ENCODE data around the gene MARCO. TPM values are rescaled to one million over a fixed set of nuclear protein-coding genes. Genes with fewer than 3 reads are reported as not detected.

The MARCO gene
- total and polyA plus RNA-seq, 2 donors = 4.2 to 31.0 TPM

DNA sequence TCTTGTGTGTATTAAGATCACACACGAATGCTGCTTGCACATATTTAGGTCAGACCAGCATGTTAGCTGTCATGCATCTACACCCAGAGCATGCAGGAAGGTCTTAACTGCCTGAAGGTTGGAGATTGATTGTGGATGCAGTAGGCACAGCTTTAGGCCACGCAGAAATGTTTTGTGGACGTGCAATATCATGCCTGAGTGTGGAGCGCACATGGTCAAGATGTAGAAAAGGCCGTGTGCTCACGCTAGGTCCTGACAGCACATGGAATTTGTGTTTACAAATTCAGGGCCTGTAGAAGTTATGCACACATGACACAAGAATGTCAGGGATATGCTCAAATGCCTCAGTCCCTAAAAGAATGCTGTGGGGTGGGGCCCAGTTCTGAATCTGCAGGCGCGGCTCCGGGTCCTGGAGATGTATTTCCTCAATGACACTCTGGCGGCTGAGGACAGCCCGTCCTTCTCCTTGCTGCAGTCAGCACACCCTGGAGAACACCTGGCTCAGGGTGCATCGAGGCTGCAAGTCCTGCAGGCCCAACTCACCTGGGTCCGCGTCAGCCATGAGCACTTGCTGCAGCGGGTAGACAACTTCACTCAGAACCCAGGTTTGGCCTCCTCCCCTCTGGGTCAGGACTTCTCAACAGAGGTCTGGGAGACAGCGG, 27.9 kb downstream of the MARCO start:
- no peaks in the 10 kb centered on the region for H3K4me1 ChIP-seq (ENCODE audit: control insufficient read depth in 2 of 2, insufficient read depth in 2 of 2, low read length in 2 of 2)
- H3K4me3 ChIP-seq (ENCODE audit: low read length in 2 of 2) = no peak overlapping the region
- H3K9me3 ChIP-seq (ENCODE audit: control insufficient read depth in 2 of 2, insufficient read depth in 1 of 2, low read length in 1 of 2) = no peaks in the 10 kb centered on the region
- WGBS = 93% methylated on average over 16 of the region's 16 CpGs
- no peaks in the 10 kb centered on the region for H3K36me3 ChIP-seq (ENCODE audit: control insufficient read depth in 2 of 2, insufficient read depth in 2 of 2, low read length in 1 of 2)
- H3K27ac ChIP-seq (ENCODE audit: low read depth in 1 of 2, low read length in 1 of 2) = no peak overlapping the region
- no peak for DNase-seq (ENCODE audit: low read depth in 6 of 9, low spot score in 9 of 9)
- H3K27me3 ChIP-seq (ENCODE audit: control insufficient read depth in 2 of 2, insufficient read depth in 1 of 2, low read length in 1 of 2) = no peaks in the 10 kb centered on the region

DNA sequence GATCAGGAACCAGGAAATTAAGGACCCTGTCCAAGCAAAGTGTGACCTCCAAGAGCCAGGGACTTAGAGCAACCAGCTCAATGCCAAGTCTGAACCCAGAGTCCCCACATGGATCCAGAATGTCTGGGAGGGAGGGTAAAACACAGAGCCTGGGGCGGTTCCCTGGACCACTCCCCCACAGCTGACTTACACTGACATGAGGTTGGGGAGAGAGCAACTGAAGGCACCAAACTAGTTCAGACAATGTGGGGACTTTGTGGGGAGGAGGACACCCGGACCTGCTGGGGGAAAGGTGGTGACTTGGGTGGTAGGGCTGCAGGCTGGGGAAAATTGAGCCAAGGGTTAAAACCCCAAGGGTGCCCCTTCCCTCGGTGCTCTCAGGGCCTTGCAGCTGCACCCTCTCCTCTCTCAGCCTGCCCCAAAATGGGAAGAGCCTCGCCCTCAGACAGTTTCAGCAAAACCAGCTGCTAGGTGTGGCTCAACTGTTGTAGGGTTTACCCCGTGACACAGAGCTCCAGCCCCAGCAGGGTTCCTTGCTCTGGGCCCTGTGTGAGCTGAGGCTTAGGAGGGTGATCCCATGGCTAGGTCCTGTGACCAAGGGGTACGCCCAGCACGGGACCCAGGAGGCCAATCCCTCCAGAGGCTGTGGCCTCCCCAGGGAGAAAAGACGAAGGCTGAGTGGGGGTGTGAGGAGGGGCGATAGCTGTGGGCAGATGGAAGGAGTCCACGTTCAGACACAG, 28.6 kb downstream of the MARCO start:
- WGBS = 76% methylated on average over 10 of the region's 10 CpGs

DNA sequence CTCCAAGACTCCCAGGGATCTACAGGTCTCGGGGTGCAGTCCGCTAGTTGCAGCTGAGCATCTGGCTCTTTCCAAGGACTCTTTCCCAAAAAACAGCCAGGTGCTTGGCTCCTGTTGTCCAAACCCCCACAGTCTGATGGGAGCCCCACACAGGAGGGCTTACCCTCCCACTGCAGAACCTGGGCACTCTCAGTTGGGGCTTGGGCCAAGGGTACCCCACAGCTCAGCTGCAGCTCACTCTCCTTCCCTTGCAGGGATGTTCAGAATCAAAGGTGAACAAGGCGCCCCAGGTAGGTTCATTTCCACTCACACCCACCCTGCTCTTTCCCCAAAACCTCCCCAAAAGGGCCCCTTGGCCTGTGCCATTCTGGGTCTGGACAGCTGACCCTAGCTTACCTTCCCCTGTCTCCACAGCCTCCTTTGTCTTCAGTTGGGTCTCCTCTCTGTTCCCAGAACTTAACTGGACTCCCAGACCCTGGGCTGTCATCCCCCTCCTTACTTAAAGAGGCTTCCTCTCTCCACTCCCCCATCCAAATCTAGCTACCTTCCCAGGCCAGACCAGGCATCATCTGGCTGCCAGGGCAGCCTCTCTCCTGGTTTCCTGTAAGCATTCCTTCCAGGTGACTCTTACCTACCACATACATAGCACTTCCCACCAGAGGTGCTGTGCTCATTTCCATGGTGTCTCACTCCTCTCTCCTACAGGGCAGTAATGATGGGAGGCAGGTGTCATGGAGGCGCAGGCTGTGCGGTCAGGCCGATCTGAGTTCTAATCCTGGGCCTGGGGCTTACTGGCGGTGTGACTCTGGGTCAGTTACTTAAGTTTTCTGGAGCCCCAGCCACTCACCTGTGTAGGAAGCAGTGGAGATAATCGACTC, 29.5 kb downstream of the MARCO start:
- 90% methylated on average over 8 of the region's 8 CpGs for WGBS
- no peaks in the 10 kb centered on the region for H3K9me3 ChIP-seq (ENCODE audit: control insufficient read depth in 2 of 2, insufficient read depth in 1 of 2, low read length in 1 of 2)
- DNase-seq (ENCODE audit: low read depth in 6 of 9, low spot score in 9 of 9) = no peak
- no peaks in the 10 kb centered on the region for H3K4me1 ChIP-seq (ENCODE audit: control insufficient read depth in 2 of 2, insufficient read depth in 2 of 2, low read length in 2 of 2)
- H3K36me3 ChIP-seq (ENCODE audit: control insufficient read depth in 2 of 2, insufficient read depth in 2 of 2, low read length in 1 of 2) = no peaks in the 10 kb centered on the region
- H3K27me3 ChIP-seq (ENCODE audit: control insufficient read depth in 2 of 2, insufficient read depth in 1 of 2, low read length in 1 of 2) = no peaks in the 10 kb centered on the region
- no peak overlapping the region for H3K4me3 ChIP-seq (ENCODE audit: low read length in 2 of 2)
- no peak overlapping the region for H3K27ac ChIP-seq (ENCODE audit: low read depth in 1 of 2, low read length in 1 of 2)

More for the DNA sequence above, 28.6 kb downstream of the MARCO start:
- DNase-seq (ENCODE audit: low read depth in 6 of 9, low spot score in 9 of 9) = no peak
- Histone ChIP-seq H3K9me3 (ENCODE audit: control insufficient read depth in 2 of 2, insufficient read depth in 1 of 2, low read length in 1 of 2) (no peaks in the 10 kb centered on the region), H3K27ac (ENCODE audit: low read depth in 1 of 2, low read length in 1 of 2) (no peak overlapping the region), H3K4me3 (ENCODE audit: low read length in 2 of 2) (no peak overlapping the region), H3K36me3 (ENCODE audit: control insufficient read depth in 2 of 2, insufficient read depth in 2 of 2, low read length in 1 of 2) (no peaks in the 10 kb centered on the region), H3K27me3 (ENCODE audit: control insufficient read depth in 2 of 2, insufficient read depth in 1 of 2, low read length in 1 of 2) (no peaks in the 10 kb centered on the region), H3K4me1 (ENCODE audit: control insufficient read depth in 2 of 2, insufficient read depth in 2 of 2, low read length in 2 of 2) (no peaks in the 10 kb centered on the region)

DNA sequence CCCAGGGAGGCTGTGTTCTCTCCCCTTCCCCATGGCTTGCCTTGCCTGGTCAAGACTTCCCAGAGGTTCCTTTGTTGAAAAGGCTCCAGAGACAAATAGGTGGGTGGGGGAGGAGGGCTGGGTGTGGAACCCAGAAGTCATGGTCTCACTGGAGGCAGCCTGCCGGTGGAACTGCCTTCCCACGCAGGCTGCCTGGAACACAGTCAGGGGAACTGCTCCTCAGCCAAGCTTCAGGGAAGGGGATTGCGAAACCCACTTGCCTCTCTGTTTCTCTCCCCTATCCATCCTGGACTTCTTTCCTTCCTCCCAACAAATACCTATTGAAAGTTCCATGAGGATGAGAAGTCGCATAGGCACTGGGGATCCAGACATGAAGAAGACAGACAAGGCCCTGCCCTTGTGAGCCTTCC, 31.6 kb downstream of the MARCO start:
- Histone ChIP-seq H3K27ac (ENCODE audit: low read depth in 1 of 2, low read length in 1 of 2) (no peak overlapping the region), H3K36me3 (ENCODE audit: control insufficient read depth in 2 of 2, insufficient read depth in 2 of 2, low read length in 1 of 2) (no peaks in the 10 kb centered on the region), H3K9me3 (ENCODE audit: control insufficient read depth in 2 of 2, insufficient read depth in 1 of 2, low read length in 1 of 2) (no peaks in the 10 kb centered on the region), H3K4me3 (ENCODE audit: low read length in 2 of 2) (no peak overlapping the region), H3K27me3 (ENCODE audit: control insufficient read depth in 2 of 2, insufficient read depth in 1 of 2, low read length in 1 of 2) (no peaks in the 10 kb centered on the region), H3K4me1 (ENCODE audit: control insufficient read depth in 2 of 2, insufficient read depth in 2 of 2, low read length in 2 of 2) (no peaks in the 10 kb centered on the region)
- 76% methylated on average over 4 of the region's 4 CpGs for WGBS
- DNase-seq (ENCODE audit: low read depth in 6 of 9, low spot score in 9 of 9) = no peak

DNA sequence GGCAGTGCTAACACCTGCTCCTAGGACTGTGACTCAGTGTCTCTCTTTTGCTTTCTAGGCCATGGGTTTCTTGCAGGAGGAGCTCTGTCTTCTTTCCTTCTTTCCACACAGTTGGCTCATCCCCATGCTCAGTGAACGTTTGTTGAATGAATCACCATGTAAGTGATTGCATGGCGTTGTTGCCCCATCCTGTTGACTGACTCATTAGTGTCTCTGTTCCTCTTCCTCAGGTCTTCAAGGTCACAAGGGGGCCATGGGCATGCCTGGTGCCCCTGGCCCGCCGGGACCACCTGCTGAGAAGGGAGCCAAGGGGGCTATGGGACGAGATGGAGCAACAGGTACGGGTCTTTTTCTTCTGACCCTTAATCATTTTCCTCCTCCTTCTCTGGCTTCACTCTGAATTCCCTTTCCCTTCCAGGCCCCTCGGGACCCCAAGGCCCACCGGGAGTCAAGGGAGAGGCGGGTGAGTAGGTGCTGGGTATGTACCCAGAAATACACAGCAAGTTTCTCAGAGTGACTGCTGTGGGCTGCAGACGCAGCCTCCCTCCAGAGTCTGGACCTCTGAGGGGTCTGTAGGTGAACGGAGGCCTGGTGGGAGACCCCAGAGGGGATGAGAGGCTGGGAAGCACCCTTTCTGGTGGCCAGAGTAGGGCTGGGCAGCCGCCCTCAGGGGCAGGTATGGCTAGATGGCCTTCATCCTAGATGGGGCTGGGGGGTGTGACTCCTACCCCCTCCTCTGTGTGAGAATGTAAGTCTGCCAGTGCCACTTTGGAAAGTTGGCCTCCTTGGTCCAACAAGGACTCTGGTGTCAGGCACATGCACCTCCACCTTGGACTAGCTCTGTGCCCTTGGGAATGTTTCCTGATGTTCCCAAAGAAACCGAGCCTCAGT, 32.4 kb downstream of the MARCO start:
- WGBS = 85% methylated on average over 13 of the region's 13 CpGs
- H3K27ac ChIP-seq (ENCODE audit: low read depth in 1 of 2, low read length in 1 of 2) = no peak overlapping the region
- no peak overlapping the region for H3K4me3 ChIP-seq (ENCODE audit: low read length in 2 of 2)
- H3K36me3 ChIP-seq (ENCODE audit: control insufficient read depth in 2 of 2, insufficient read depth in 2 of 2, low read length in 1 of 2) = no peaks in the 10 kb centered on the region
- H3K4me1 ChIP-seq (ENCODE audit: control insufficient read depth in 2 of 2, insufficient read depth in 2 of 2, low read length in 2 of 2) = no peaks in the 10 kb centered on the region
- no peak for DNase-seq (ENCODE audit: low read depth in 6 of 9, low spot score in 9 of 9)
- H3K27me3 ChIP-seq (ENCODE audit: control insufficient read depth in 2 of 2, insufficient read depth in 1 of 2, low read length in 1 of 2) = no peaks in the 10 kb centered on the region
- H3K9me3 ChIP-seq (ENCODE audit: control insufficient read depth in 2 of 2, insufficient read depth in 1 of 2, low read length in 1 of 2) = no peaks in the 10 kb centered on the region

DNA sequence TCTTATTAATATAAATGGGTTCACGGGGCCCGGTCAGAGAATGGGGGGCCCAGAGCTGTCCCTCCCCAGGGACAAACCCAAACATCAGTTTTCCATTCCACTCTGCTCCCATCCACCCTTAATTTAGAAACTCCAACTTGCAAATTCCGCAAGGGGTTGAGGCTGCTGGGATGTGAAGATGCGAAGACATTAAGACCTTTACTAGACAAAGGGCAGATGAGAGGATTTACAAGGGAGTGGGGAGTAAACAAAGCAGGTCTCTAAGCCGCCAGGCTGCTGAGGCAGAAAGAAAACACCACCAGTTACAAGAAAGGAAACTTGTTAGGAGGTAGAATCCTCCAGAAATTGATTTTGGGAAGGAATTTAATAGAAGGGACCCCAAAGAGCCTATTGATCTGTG, 33.1 kb downstream of the MARCO start:
- Histone ChIP-seq H3K4me1 (ENCODE audit: control insufficient read depth in 2 of 2, insufficient read depth in 2 of 2, low read length in 2 of 2) (no peaks in the 10 kb centered on the region), H3K4me3 (ENCODE audit: low read length in 2 of 2) (no peak overlapping the region), H3K36me3 (ENCODE audit: control insufficient read depth in 2 of 2, insufficient read depth in 2 of 2, low read length in 1 of 2) (no peaks in the 10 kb centered on the region), H3K27me3 (ENCODE audit: control insufficient read depth in 2 of 2, insufficient read depth in 1 of 2, low read length in 1 of 2) (no peaks in the 10 kb centered on the region), H3K9me3 (ENCODE audit: control insufficient read depth in 2 of 2, insufficient read depth in 1 of 2, low read length in 1 of 2) (no peaks in the 10 kb centered on the region), H3K27ac (ENCODE audit: low read depth in 1 of 2, low read length in 1 of 2) (no peak overlapping the region)
- 73% methylated on average over 5 of the region's 5 CpGs for WGBS
- no peak for DNase-seq (ENCODE audit: low read depth in 6 of 9, low spot score in 9 of 9)

DNA sequence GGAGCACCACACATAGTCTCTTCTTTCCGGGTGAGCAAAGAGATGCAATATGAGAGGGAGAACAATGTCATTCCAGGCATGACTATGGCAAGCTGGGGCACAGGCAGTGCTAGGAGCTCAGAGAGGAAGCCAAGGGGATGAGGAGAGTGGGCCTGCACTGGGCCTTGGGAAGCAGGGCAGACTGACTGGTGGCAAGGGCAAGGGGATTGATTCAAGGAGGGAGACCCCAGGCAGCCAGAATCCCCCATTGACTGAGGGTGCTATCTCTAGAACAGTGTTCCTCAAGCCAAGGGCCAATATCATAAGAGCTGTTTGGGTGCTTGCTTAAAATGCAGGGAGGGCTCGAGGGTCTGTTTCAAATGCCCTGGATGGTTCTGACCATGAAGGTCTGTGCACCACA, 36.1 kb downstream of the MARCO start:
- WGBS = 91% methylated on average over 2 of the region's 2 CpGs
- Histone ChIP-seq H3K9me3 (ENCODE audit: control insufficient read depth in 2 of 2, insufficient read depth in 1 of 2, low read length in 1 of 2) (no peaks in the 10 kb centered on the region), H3K27me3 (ENCODE audit: control insufficient read depth in 2 of 2, insufficient read depth in 1 of 2, low read length in 1 of 2) (no peaks in the 10 kb centered on the region), H3K4me3 (ENCODE audit: low read length in 2 of 2) (no peak overlapping the region), H3K36me3 (ENCODE audit: control insufficient read depth in 2 of 2, insufficient read depth in 2 of 2, low read length in 1 of 2) (no peaks in the 10 kb centered on the region), H3K4me1 (ENCODE audit: control insufficient read depth in 2 of 2, insufficient read depth in 2 of 2, low read length in 2 of 2) (no peaks in the 10 kb centered on the region), H3K27ac (ENCODE audit: low read depth in 1 of 2, low read length in 1 of 2) (no peak overlapping the region)
- DNase-seq (ENCODE audit: low read depth in 6 of 9, low spot score in 9 of 9) = no peak

DNA sequence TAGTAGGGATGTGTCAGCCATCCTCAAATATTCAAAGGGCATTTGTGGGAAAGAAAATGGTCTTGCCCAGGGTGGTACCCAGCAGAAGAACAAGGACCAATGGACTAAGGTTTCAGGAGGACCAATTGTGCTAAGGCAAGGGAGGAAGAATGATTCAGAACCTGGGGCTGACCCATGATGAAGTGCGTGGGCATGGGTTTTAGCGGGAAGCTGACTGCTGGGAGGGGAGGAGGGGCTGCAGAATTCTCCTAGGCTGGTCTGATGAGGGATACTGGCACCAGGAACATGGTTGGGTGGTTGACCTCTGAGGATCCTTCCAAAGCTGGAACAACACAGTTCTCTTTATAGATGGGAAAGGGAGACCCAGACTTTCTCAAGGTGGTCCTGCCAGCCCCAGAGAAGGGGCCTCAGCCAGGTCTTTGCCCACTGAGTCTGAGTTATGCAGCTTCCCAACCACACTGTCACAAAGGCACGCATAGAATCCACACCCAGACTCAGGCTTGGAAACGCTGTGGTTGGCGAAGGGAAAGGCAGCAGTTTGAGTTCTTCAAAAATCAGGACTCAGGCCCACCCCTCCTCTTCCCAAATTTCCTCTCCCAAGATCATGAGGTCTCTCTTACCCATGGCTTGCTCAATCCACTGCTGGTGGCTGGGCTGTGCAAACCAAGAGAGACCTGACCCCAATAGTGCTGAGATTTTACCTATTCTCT, 37.3 kb downstream of the MARCO start:
- Histone ChIP-seq H3K27ac (ENCODE audit: low read depth in 1 of 2, low read length in 1 of 2) (no peak overlapping the region), H3K4me1 (ENCODE audit: control insufficient read depth in 2 of 2, insufficient read depth in 2 of 2, low read length in 2 of 2) (no peaks in the 10 kb centered on the region), H3K9me3 (ENCODE audit: control insufficient read depth in 2 of 2, insufficient read depth in 1 of 2, low read length in 1 of 2) (no peaks in the 10 kb centered on the region), H3K27me3 (ENCODE audit: control insufficient read depth in 2 of 2, insufficient read depth in 1 of 2, low read length in 1 of 2) (no peaks in the 10 kb centered on the region), H3K4me3 (ENCODE audit: low read length in 2 of 2) (no peak overlapping the region), H3K36me3 (ENCODE audit: control insufficient read depth in 2 of 2, insufficient read depth in 2 of 2, low read length in 1 of 2) (no peaks in the 10 kb centered on the region)
- no peak for DNase-seq (ENCODE audit: low read depth in 6 of 9, low spot score in 9 of 9)
- WGBS = 91% methylated on average over 5 of the region's 5 CpGs
